Measurements from ENCODE around the gene CBX2.

DNA sequence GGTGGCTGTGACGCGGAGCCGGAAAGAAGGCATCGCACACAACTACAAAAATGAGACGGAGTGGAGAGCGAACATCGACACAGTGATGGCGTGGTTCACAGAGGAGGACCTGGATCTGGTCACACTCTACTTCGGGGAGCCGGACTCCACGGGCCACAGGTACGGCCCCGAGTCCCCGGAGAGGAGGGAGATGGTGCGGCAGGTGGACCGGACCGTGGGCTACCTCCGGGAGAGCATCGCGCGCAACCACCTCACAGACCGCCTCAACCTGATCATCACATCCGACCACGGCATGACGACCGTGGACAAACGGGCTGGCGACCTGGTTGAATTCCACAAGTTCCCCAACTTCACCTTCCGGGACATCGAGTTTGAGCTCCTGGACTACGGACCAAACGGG, 42.9 kb upstream of the CBX2 start:
- TF ChIP-seq POLR2AphosphoS5 (IDR thresholded peaks at IDR 0.05; ENCODE audit: low read depth, low read length) (no peak), REST (IDR thresholded peaks at IDR 0.05; ENCODE audit: insufficient read depth in 1 of 2, low read depth in 2 of 2, low read length in 2 of 2) (no peak)
